T-helper 2 cell (primary cell): ENCODE results near the gene GNAQ.
"Not testable (repeated sequence)": the region's sequence is repeated elsewhere in the genome, so short reads cannot be mapped to it uniquely, and the experiment has no call there.

Experiments used
- DNase-seq, 5 experiments: peaks; one replicate each; pipeline versions ENCODE4 v3.0.0 to v3.0.0-alpha.2; 2012 to 2022

The GNAQ gene

GRCh38 chr9:77901018-77901417, 130.6 kb downstream of the GNAQ start:
- no peak for DNase-seq

GRCh38 chr9:77899679-77900354, 131.8 kb downstream of the GNAQ start:
- DNase-seq: peak in 1 of 5 experiments; percentile 64

GRCh38 chr9:77898864-77899263, 132.7 kb downstream of the GNAQ start:
- DNase-seq: no peak

GRCh38 chr9:77896938-77897667, 134.5 kb downstream of the GNAQ start:
- no peak for DNase-seq

DNA sequence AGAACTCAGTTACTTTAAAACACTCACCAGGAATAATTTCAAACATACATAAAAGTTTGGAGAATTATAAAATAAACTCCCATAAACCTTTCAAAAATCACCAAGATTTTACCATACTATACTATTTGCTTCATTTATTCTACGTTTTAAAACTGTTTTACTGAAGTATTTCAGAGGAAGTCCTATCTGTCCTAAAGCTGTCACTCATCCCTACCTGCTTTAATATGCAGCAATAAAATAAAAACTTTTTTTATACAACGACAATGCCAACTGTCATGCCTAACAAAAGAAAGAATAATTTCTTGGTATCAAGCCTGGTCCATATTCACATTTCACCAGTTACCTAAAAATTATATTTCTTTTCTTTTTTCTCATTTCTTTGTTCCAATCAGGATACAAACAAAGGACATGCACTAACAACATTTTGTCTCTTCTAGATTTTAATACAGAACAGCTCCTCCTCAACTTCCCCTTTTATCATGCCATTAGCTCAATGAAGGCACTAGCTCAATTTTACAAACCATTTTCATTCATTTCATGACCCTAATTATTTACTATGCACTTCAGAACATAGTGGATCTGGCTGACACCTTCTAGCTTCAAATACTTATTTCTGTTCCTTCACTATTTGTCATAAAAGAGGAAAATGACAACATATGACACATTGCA, 135.2 kb downstream of the GNAQ start:
- DNase-seq: no peak

DNA sequence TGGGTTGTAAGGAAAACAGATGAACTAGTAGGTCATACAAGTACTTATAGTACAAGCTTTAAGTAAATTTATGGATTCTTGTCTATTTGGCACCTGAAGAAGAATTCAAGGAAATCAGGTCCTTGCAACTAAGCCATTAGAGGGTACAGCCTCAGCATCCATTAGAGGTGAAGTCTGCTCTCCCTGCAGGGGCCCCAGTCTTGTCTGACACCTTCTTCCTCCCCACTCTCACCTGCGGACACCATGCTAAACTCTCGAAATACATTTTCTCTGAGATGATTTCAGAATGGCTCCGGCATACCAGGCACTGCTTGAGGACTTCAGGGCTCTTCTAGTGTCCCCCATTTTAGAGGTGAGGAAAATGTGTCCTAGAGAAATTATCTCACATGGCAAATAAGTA, 137.9 kb downstream of the GNAQ start:
- no peak for DNase-seq

GRCh38 chr9:77892955-77893514, 138.6 kb downstream of the GNAQ start:
- no peak for DNase-seq

DNA sequence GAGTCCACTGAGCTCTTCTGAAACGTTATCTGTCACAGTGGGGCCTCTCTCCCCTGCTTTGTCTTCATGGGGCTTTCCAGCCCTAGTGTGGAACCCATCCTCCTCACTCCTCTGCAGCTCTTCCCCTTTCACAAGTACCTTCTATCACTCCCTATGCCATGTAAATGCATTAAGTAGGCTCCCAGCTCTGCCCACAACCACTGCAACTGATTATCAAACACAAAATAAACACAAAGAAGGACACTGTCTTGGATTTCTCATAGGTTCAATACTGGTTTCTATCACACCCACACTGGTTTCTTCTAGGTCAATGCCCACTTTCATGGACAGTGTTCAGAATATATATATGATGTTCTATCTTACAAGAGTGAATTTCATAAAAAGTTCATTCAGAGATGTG, 139.4 kb downstream of the GNAQ start:
- DNase-seq: peak in 1 of 5 experiments; percentile 43

- no peak for DNase-seq
These were observed 140.3 kb downstream of the GNAQ start for GRCh38 chr9:77891128-77891800.

- DNase-seq: no peak
These were observed 143.9 kb downstream of the GNAQ start for GRCh38 chr9:77887662-77888061.

DNA sequence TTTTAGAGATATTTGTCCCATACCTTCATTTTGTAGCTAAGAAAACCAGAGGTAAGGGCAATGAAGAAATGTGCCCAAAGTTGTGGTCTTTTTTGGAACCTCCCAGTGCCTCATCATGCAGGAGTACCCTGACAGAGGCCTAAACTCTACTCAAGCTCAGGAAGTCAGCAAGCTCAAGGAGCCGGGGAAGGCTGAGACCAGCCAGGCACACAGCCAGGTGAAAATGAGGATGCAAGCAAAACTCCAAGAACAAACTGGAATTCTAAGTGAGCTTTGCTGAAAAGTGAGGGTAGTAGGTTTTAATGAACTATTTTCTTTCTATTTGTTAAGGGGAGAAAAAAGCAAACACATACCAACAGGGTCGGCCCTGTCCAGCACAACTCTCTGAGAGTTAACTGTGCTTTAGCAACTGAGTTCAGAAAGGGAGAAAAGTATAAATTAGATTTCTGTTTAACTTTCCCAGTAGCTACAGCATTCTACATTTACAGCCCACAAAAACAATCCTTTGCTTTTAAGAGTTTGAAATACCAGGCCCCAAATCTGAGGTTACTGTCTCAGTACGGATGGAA, 146.4 kb downstream of the GNAQ start:
- no peak for DNase-seq

- peak in 1 of 5 experiments; percentile 56 for DNase-seq
These were observed 147.5 kb downstream of the GNAQ start for GRCh38 chr9:77883846-77884771.

- peak in 1 of 5 experiments; percentile 30 for DNase-seq
These were observed 148.5 kb downstream of the GNAQ start for GRCh38 chr9:77883133-77883532.

GRCh38 chr9:77882294-77882693, 149.3 kb downstream of the GNAQ start:
- no peak for DNase-seq

GRCh38 chr9:77881634-77882033, 150.0 kb downstream of the GNAQ start:
- not testable (repeated sequence) for DNase-seq

DNA sequence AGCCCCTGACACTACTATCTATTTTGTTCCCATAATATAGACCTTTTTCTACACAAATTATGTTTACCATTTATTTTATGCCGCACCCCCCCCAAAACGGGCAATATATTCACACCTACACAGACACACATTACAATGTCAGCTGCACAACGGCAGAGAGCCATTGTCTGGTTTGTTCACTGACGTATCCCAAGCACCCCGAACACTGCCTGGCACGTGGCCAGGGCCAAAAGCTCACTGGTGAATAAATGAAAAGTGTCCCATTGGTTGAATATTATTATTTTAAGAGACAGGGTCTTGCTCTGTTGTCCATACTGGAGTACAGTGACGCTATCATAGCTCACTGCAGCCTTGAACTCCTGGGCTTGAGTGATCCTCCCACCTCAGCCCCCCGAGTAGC, 150.5 kb downstream of the GNAQ start:
- no peak for DNase-seq

- DNase-seq: no peak
These were observed 152.1 kb downstream of the GNAQ start for GRCh38 chr9:77879437-77879943.

- DNase-seq: not testable (repeated sequence)
These were observed 152.8 kb downstream of the GNAQ start for GRCh38 chr9:77878793-77879192.

- no peak for DNase-seq
These were observed 153.6 kb downstream of the GNAQ start for GRCh38 chr9:77877976-77878375.

DNA sequence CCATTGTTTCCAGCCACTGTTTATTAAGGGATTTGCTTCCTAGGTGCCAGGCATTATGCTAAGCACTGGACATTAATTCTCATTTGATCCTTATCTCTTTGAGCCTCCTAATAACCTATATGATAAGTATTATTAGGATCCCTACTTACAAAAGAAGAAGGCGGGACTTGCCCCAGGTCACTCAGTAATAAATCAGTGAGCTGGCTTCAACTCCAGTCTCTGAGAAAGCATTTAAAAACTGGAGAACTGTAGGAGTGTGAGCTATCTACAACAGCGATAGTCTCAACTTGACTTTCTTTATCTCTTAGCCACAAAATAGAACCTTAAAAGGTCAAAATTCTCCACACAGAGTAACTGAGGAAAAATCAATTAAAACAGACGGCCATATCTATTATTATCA, 155.0 kb downstream of the GNAQ start:
- DNase-seq: no peak

- no peak for DNase-seq
These were observed 155.5 kb downstream of the GNAQ start for GRCh38 chr9:77876091-77876490.
